Activated T-cell treated with anti-CD3 and anti-CD28 coated beads, Interleukin-2, amount 50 U/mL, for 72 hours (primary cell): ENCODE results near the gene ZHX3. TPM values are rescaled to one million over a fixed set of nuclear protein-coding genes. Genes with fewer than 3 reads are reported as not detected.

Experiments
- ATAC-seq, 2 donors: fragments of 150-1000 bp; cut with Tn5 transposase; replicated peaks in 1 of 2; 2 replicates each; pipeline ENCODE4 v1.10.0; 2021; ENCODE audit warnings: moderate library complexity in 2 of 2, mild to moderate bottlenecking in 1 of 2
- DNase-seq, 2 donors: peaks; one replicate each; pipeline ENCODE4 v3.0.0; 2021 to 2022; ENCODE audit warnings: mixed read lengths in 1 of 2
- H3K27ac Mint-ChIP-seq: one replicate; pipeline ENCODE4 v1.8.0; 2022; ENCODE audit warnings: mild to moderate bottlenecking, moderate library complexity, mixed read lengths
- H3K27me3 Mint-ChIP-seq: one replicate; pipeline ENCODE4 v1.8.0; 2022; ENCODE audit warnings: low read depth, mixed read lengths
- H3K36me3 Mint-ChIP-seq, 2 donors: one replicate each; pipeline ENCODE4 v1.8.0; 2022; ENCODE audit warnings: mixed read lengths in 2 of 2, mild to moderate bottlenecking in 1 of 2; ENCODE audit not compliant: insufficient read depth in 2 of 2
- H3K4me1 Mint-ChIP-seq: one replicate; pipeline ENCODE4 v1.8.0; 2022; ENCODE audit warnings: low read depth, mixed read lengths
- H3K4me3 Mint-ChIP-seq, 2 donors: one replicate each; pipeline ENCODE4 v1.8.0; 2022; ENCODE audit warnings: mild to moderate bottlenecking in 2 of 2, mixed read lengths in 2 of 2, moderate library complexity in 2 of 2
- H3K9me3 Mint-ChIP-seq, 2 donors: one replicate each; pipeline ENCODE4 v1.8.0; 2022; ENCODE audit warnings: mixed read lengths in 2 of 2
- total RNA-seq, 2 donors: library from RNA; stranded (reverse); gene quantifications; one replicate each; pipeline ENCODE4 v1.2.3, GENCODE V29; 2022

The ZHX3 gene
- total RNA-seq, 2 donors from 2014 or later: 10.2 to 11.5 TPM

GRCh38 chr20:41174782-41175181 is 142.7 kb downstream of the ZHX3 start:
- Mint-ChIP-seq H3K36me3 (peaks cover 8 to 12% of the 10 kb centered on the region in 2 donors), H3K27me3 (no peaks in the 10 kb centered on the region), H3K4me3 (no peak overlapping the region), H3K4me1 (peaks cover 12% of the 10 kb centered on the region), H3K27ac (peak overlapping the region; percentile 74), H3K9me3 (no peaks in the 10 kb centered on the region)
- DNase-seq: no peak
- no peak for ATAC-seq

- ATAC-seq (no peak), DNase-seq (no peak)
- no peak overlapping the region for H3K4me3 Mint-ChIP-seq
- no peaks in the 10 kb centered on the region for H3K9me3 Mint-ChIP-seq
- H3K27ac Mint-ChIP-seq: peak overlapping the region; percentile 74
- H3K36me3 Mint-ChIP-seq: peaks cover 8 to 14% of the 10 kb centered on the region in 2 donors
- peaks cover 12% of the 10 kb centered on the region for H3K4me1 Mint-ChIP-seq
- no peaks in the 10 kb centered on the region for H3K27me3 Mint-ChIP-seq
Observed at GRCh38 chr20:41174373-41174772, 143.2 kb downstream of the ZHX3 start.

GRCh38 chr20:41173791-41174341 is 143.7 kb downstream of the ZHX3 start:
- ATAC-seq (no peak), DNase-seq (no peak)
- no peaks in the 10 kb centered on the region for H3K9me3 Mint-ChIP-seq
- H3K27ac Mint-ChIP-seq: no peak overlapping the region
- no peak overlapping the region for H3K4me3 Mint-ChIP-seq
- H3K27me3 Mint-ChIP-seq: no peaks in the 10 kb centered on the region
- H3K4me1 Mint-ChIP-seq: peaks cover 12% of the 10 kb centered on the region
- peaks cover 8 to 14% of the 10 kb centered on the region in 2 donors for H3K36me3 Mint-ChIP-seq

- H3K36me3 Mint-ChIP-seq: peaks cover 8 to 14% of the 10 kb centered on the region in 2 donors
- H3K27ac Mint-ChIP-seq: peak overlapping the region; percentile 51
- H3K9me3 Mint-ChIP-seq: no peaks in the 10 kb centered on the region
- no peaks in the 10 kb centered on the region for H3K27me3 Mint-ChIP-seq
- DNase-seq (peak; percentile 58 to 71), ATAC-seq (peak; percentile 78 to 83)
- no peak overlapping the region for H3K4me3 Mint-ChIP-seq
- peaks cover 12% of the 10 kb centered on the region for H3K4me1 Mint-ChIP-seq
Observed at GRCh38 chr20:41173161-41173721, 144.3 kb downstream of the ZHX3 start.

- ATAC-seq (peak; percentile 25 to 29), DNase-seq (no peak)
- Mint-ChIP-seq H3K27ac (no peak overlapping the region), H3K36me3 (peaks cover 8 to 14% of the 10 kb centered on the region in 2 donors), H3K4me1 (peaks cover 13% of the 10 kb centered on the region), H3K4me3 (no peak overlapping the region), H3K27me3 (no peaks in the 10 kb centered on the region), H3K9me3 (no peaks in the 10 kb centered on the region)
Observed at GRCh38 chr20:41172296-41173140, 145.0 kb downstream of the ZHX3 start.

- no peak overlapping the region for H3K4me3 Mint-ChIP-seq
Observed at GRCh38 chr20:41171736-41172295, 145.7 kb downstream of the ZHX3 start.

GRCh38 chr20:41170386-41171105 is 147.0 kb downstream of the ZHX3 start:
- Mint-ChIP-seq H3K4me1 (peaks cover 26% of the 10 kb centered on the region), H3K27ac (peak overlapping the region; percentile 2), H3K36me3 (peaks cover 13 to 30% of the 10 kb centered on the region in 2 donors), H3K27me3 (no peaks in the 10 kb centered on the region), H3K4me3 (no peak overlapping the region), H3K9me3 (no peaks in the 10 kb centered on the region)
- no peak for ATAC-seq
- DNase-seq: no peak

More at GRCh38 chr20:41171736-41172295, 145.7 kb downstream of the ZHX3 start:
- H3K27me3 Mint-ChIP-seq: no peaks in the 10 kb centered on the region
- H3K27ac Mint-ChIP-seq: peak overlapping the region; percentile 40
- H3K9me3 Mint-ChIP-seq: no peaks in the 10 kb centered on the region
- no peak for ATAC-seq
- peaks cover 20% of the 10 kb centered on the region for H3K4me1 Mint-ChIP-seq
- H3K36me3 Mint-ChIP-seq: peaks cover 8 to 21% of the 10 kb centered on the region in 2 donors
- no peak for DNase-seq

- no peaks in the 10 kb centered on the region for H3K27me3 Mint-ChIP-seq
- H3K9me3 Mint-ChIP-seq: no peaks in the 10 kb centered on the region
- no peak for DNase-seq
- peaks cover 13 to 35% of the 10 kb centered on the region in 2 donors for H3K36me3 Mint-ChIP-seq
- H3K27ac Mint-ChIP-seq: no peak overlapping the region
- H3K4me1 Mint-ChIP-seq: peaks cover 29% of the 10 kb centered on the region
- no peak for ATAC-seq
- no peak overlapping the region for H3K4me3 Mint-ChIP-seq
Observed at GRCh38 chr20:41169791-41170351, 147.7 kb downstream of the ZHX3 start.

- no peaks in the 10 kb centered on the region for H3K27me3 Mint-ChIP-seq
- H3K9me3 Mint-ChIP-seq: no peaks in the 10 kb centered on the region
- DNase-seq (no peak), ATAC-seq (no peak)
- H3K36me3 Mint-ChIP-seq: peaks cover 16 to 39% of the 10 kb centered on the region in 2 donors
- no peak overlapping the region for H3K27ac Mint-ChIP-seq
- peaks cover 33% of the 10 kb centered on the region for H3K4me1 Mint-ChIP-seq
- no peak overlapping the region for H3K4me3 Mint-ChIP-seq
Observed at GRCh38 chr20:41169162-41169690, 148.3 kb downstream of the ZHX3 start.

GRCh38 chr20:41168281-41169161 is 149.0 kb downstream of the ZHX3 start:
- H3K4me1 Mint-ChIP-seq: peaks cover 40% of the 10 kb centered on the region
- H3K36me3 Mint-ChIP-seq: peaks cover 20 to 43% of the 10 kb centered on the region in 2 donors
- ATAC-seq (no peak), DNase-seq (no peak)
- no peak overlapping the region for H3K4me3 Mint-ChIP-seq
- H3K27me3 Mint-ChIP-seq: no peaks in the 10 kb centered on the region
- H3K27ac Mint-ChIP-seq: no peak overlapping the region
- no peaks in the 10 kb centered on the region for H3K9me3 Mint-ChIP-seq

GRCh38 chr20:41167481-41168253 is 149.9 kb downstream of the ZHX3 start:
- H3K27ac Mint-ChIP-seq: peak overlapping the region; percentile 16
- DNase-seq: no peak

More at GRCh38 chr20:41167481-41168253, 149.9 kb downstream of the ZHX3 start:
- no peaks in the 10 kb centered on the region for H3K9me3 Mint-ChIP-seq
- H3K4me1 Mint-ChIP-seq: peaks cover 41% of the 10 kb centered on the region
- peak in 1 of 2 donors; percentile 26 for ATAC-seq
- H3K36me3 Mint-ChIP-seq: peaks cover 22 to 47% of the 10 kb centered on the region in 2 donors
- H3K27me3 Mint-ChIP-seq: no peaks in the 10 kb centered on the region
- no peak overlapping the region for H3K4me3 Mint-ChIP-seq
